Anterior cingulate cortex (tissue), 58 donors: ENCODE results near the gene WNT7B.

Experiments
- DNase-seq, 58 donors: peaks; one replicate each; lab custom pipeline; 2025; lab: John Stamatoyannopoulos, UW

Gene WNT7B

DNA sequence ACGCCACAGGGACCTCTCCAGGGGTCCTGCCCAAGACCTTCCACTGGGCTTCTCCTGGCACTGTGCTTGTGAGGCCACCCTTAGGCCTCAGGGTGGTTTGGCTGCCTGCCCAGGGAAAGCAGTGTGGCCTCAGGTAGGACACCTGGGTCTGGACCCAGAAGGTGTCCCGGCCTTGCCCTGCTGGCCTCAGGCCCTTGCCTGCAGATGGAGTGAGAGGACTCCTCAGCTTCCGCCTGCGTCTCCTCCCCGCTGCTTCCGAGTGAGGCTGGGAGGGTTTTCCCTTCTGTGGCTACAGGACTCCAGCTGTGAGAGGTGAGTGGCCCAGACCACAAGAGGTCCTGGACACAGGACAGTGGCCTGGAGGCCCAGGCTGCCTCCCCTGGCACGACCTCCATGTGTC is 60.4 kb downstream of the WNT7B start:
- DNase-seq, result no peak

GRCh38 chr22:45915841-45916240 is 61.1 kb downstream of the WNT7B start:
- DNase-seq, result no peak

- DNase-seq, result no peak
Measured at GRCh38 chr22:45915151-45915550, 61.8 kb downstream of the WNT7B start.

- DNase-seq, result no peak
Measured at GRCh38 chr22:45914309-45914708, 62.7 kb downstream of the WNT7B start.

DNA sequence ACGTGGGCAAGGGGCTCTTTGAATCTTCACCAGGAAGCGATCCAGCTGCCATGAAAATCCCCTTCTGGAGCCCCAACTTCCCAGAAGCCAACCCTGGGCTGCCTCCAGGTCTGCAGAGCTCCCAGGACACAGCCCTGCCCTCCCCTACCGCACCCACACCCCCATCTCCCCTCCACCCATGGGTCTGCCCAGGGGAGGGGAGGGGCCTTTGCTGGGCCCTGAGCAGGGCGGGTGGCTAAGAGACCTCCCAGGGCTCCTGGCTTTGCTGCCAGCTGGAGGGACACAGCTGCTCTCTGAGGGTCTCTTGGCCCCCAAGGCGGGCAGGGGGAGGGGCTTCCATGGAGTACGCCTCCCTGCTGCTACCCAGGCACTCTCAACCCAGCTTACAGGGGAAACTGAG is 64.1 kb downstream of the WNT7B start:
- no peak for DNase-seq

DNA sequence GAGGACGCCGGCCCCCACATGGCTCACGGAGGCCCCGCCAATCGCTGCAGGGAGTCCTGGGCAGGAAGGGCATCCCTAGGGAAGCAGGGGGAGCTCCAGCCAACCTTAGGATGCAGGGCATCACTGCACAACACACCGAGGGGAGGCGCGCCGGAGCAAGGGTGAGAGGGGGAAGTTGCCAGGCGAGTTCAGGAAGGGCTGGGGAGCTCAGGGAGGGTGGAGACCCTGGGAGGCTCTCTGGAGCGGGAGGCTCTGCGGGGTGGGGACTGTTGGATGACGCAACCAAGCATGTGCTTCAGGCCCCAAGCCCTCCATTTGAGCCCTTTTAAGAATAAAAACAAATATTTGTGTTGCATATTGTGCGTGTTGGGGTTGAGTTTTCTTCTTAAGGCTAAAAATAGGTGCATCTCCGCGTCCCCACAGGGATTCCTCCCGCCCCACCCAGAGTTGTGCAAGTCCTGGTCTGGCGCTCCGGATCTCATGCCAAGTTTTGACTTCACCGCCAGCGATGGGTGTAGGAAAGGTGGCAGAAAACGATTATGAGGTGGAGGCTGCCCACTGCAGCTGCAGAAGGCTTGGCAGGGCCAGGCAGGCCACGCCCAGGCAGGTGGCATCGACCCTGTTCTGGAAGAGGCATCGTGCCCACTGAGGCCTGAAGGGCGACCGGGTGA is 65.2 kb downstream of the WNT7B start:
- DNase-seq, result no peak

DNA sequence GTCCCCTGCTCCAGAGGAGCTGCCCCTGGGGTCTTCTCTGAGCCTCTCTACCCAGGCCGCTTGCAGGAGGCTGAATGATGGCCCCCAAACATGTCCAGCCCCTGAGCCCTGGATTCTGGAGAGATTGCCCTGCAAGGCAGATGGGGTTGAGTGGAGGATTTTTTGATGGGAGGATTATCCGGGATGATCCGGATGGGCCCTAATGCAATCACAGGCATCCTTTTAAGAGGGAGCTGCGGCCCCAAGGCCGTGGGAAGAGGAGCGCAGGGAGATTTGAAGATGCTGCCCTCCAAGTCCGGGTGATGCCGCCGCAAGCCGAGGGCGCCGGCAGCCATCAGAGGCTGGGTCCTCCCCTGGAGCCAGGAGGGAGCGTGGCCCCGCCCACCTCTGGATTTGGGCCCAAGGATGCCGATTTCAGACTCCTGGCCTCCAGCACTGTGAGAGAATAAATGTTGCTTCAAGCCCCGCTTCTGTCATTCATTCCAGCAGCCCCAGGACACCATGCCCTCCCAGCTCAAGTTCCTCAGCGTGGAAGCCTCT is 66.0 kb downstream of the WNT7B start:
- DNase-seq, result no peak

- no peak for DNase-seq
Measured at GRCh38 chr22:45908961-45909360, 68.0 kb downstream of the WNT7B start.

- DNase-seq, result no peak
Measured at GRCh38 chr22:45907996-45908395, 69.0 kb downstream of the WNT7B start.

DNA sequence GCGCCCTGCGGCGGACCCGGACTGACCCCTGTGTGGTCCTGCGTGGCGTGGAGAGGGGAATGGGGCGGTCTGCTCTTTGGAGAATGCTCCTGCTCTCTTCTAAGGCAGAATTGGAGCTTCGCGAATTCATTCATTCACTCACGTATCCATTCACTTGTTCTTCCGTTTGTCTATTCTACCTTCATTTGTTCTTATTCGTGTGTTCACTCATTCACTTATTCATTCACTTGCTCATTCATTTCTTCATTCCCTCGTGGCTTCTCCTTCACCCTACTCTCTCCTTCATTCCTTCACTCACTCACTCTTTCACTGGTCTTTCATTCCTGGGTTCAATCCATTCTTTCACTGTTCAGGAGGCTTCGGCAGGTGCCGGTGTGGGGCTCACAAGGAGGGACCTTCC is 69.6 kb downstream of the WNT7B start:
- no peak for DNase-seq

- DNase-seq, result no peak
Measured at GRCh38 chr22:45906946-45907345, 70.0 kb downstream of the WNT7B start.

- DNase-seq, result no peak
Measured at GRCh38 chr22:45905924-45906865, 70.8 kb downstream of the WNT7B start.

DNA sequence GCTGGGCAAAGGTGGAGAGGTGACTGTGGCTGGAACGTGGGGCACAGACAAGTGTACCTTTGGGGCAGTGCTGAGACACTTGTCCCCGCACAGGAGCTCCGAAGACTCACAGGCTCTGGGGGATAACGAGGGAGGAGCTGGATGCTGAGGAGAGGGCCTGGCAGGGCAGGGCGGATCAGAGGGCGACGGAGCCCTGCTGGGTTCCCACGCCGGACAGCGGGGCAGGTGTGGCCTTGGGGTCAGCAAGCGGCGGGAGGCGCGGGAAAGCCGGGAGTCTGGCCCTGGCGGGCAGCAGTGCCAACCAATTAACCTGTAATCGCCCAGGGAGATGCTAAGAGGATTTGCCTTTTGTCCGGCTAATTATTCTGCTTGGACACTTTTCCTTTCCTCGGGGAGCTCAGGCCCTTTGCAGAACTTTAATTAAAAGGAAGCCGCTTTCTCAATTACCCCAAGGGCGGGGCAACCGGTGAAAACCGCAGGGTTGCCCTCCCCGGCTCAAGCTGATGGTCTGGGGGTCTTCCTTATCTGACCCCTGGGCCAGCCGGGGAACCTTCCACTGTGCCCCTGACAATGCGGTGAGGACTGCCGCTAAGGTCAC is 71.5 kb downstream of the WNT7B start:
- no peak for DNase-seq

GRCh38 chr22:45904236-45904635 is 72.7 kb downstream of the WNT7B start:
- no peak for DNase-seq

DNA sequence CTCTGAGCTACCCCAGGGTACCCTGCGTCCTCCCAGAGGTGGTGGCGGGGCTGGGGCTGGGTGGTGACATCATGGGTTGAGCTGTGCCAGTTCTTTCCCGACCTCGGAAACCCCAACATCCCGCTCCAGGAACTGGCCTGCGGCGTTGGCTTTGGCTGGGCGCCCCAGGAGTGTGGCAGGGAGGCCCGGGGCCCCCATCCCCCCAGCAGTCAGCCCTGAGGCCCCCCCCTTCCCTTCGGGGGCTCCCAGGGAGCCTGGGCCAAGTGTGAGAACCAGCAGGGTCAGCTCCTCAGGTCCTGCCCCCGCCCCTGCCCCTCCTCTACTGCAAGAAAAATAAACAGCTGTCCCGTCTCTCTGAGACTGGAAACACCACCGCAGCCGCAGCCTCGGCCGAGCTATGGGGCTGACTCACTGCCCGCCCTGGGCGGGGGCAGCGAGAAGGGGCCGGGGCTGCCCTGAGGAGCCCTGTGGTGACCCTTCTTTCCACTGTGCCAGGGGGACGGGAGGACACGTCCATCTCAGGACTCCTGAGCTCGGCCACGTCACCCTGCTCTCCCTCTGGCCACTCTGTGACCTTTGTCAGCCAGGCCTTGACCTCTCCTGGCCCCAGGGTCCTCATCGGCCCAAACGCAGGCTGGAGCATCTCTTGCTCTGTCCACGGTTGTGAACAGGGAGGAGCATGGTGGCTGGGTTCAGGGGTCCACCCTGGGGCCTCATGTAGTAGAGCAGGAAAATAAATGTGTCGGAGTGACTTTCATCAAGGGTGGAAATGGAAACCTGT is 73.4 kb downstream of the WNT7B start:
- DNase-seq, result no peak

GRCh38 chr22:45897736-45898135 is 79.2 kb downstream of the WNT7B start:
- no peak for DNase-seq

- DNase-seq, result no peak
Measured at GRCh38 chr22:45896964-45897538, 79.9 kb downstream of the WNT7B start.

DNA sequence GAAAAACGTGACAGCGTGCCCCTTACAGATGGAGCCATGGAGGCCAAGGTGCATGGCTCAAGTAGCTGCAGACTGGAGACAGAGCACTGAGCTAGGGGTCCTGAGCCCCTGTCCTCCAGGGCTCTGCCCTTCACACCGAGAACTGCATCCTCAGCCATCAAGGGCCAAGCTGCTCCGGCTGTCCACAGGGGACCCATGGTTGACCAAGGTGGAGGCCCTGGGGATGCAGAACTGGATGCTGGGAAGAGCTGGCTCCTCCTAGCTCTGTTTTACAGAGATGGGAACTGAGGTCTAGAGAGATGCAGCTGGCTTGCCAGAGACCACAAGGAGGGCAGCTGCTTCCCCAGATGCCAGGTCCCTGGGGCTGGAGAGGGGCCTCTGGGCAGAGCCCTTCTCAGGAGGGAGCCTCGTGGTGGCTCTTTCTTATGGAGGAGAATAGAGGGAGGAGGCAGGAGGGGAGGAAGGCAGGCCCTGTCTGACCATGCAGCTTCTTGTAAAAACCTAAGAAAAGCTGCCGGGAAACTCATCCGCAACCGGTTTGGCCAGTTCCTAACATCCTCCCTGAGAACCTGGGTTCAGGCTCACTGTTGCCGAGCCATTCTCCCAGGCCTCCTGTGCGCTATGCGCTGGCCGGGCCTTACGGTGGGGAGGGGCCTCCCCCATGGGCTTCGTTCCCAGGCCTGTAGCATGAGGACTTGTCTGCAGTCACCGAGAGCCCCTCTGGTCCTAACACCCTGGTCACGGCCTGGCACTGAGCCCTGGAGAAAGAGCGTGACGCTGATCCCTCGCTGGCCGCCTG is 80.6 kb downstream of the WNT7B start:
- no peak for DNase-seq

DNA sequence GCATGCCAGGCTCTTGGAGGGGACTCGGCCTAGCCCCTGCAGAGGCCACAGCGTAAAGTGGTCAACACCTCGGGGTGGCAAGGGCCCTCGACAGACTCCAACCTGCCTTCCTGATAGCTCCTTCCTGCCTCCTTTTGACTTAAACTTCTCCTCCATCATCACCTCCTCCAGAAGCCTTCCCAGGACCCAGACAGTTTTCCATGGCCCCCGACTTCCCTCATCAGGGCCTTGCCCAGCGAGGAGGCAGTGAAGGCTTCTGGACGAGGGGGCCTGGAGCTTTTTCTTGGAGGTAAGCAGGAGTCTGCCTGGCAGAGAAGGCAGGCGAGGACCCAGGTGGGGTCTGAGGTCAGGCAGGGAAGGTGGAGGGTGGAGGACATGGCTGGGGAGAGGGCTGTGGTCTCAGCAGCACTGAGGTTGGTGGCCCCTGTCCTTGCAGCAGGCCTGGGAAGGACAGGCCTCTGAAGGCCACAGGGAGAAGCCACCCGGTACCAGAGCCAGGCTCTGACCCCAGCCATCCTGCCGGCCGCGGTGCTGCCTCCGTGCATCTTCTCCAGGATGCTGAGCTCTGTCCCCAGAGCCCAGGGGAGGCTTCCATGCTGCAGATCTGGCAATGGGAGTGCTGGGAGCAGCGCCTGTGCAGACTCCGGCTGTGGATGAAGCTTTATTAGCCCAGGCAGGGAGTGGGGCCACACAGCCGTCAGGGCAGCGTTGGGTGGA is 81.4 kb downstream of the WNT7B start:
- DNase-seq, result no peak
